Astrocyte (in vitro differentiated cells and primary cell): Measurements from ENCODE around the gene ARL8A. TPM values are rescaled to one million over a fixed set of nuclear protein-coding genes. Genes with fewer than 3 reads are reported as not detected.
A peak's percentile ranks its signal among the peaks of the same experiment; 100 is the strongest.

Experiments
- DNase-seq: peaks from one replicate; pipeline ENCODE4 v3.0.0-alpha.2; 2010; ENCODE audit warnings: low read depth
- FAIRE-seq: peaks from 2 replicates; lab custom pipeline; 2011; peaks lifted over from hg19 to GRCh38; lab: Jason Lieb, UNC
- H2AFZ ChIP-seq: 2 replicates; pipeline ENCODE4 v1.6.0; 2012; ENCODE audit warnings: low read depth, low read length, inconsistent platforms
- H3K27ac ChIP-seq: 2 replicates; pipeline ENCODE4 v1.5.1; 2011; ENCODE audit warnings: low read depth, low read length, inconsistent platforms
- H3K27me3 ChIP-seq: 2 replicates; pipeline ENCODE4 v1.6.0; 2011; ENCODE audit warnings: low read length, inconsistent platforms; ENCODE audit not compliant: insufficient read depth
- H3K36me3 ChIP-seq: 2 replicates; pipeline ENCODE4 v1.5.1; 2011; ENCODE audit warnings: low read length, inconsistent platforms; ENCODE audit not compliant: insufficient read depth
- H3K4me1 ChIP-seq: 2 replicates; pipeline ENCODE4 v1.5.1; 2011; ENCODE audit warnings: low read length, inconsistent platforms; ENCODE audit not compliant: insufficient read depth
- H3K4me2 ChIP-seq: 2 replicates; pipeline ENCODE4 v1.6.0; 2012; ENCODE audit warnings: low read length, inconsistent platforms
- H3K4me3 ChIP-seq: 2 replicates; pipeline ENCODE4 v1.5.1; 2011; ENCODE audit warnings: low read depth, mild to moderate bottlenecking, low read length, inconsistent platforms; ENCODE audit not compliant: insufficient read depth
- H3K79me2 ChIP-seq: 2 replicates; pipeline ENCODE4 v1.6.0; 2012; ENCODE audit warnings: mild to moderate bottlenecking, low read length, inconsistent platforms; ENCODE audit not compliant: insufficient read depth
- H3K9ac ChIP-seq: 2 replicates; pipeline ENCODE4 v1.6.0; 2012; ENCODE audit warnings: mild to moderate bottlenecking, low read length, inconsistent platforms
- H3K9me3 ChIP-seq: 2 replicates; pipeline ENCODE4 v1.5.1; 2012; ENCODE audit warnings: low read depth, mild to moderate bottlenecking, low read length, inconsistent platforms; ENCODE audit not compliant: insufficient read depth
- H4K20me1 ChIP-seq: 2 replicates; pipeline ENCODE4 v1.6.0; 2012; ENCODE audit warnings: low read length, inconsistent platforms; ENCODE audit not compliant: insufficient read depth
- H3K27ac Mint-ChIP-seq: one replicate; pipeline ENCODE4 v1.8.0; 2021; ENCODE audit warnings: mild to moderate bottlenecking, mixed read lengths; ENCODE audit not compliant: unreplicated experiment
- H3K27me3 Mint-ChIP-seq: one replicate; pipeline ENCODE4 v1.8.0; 2021; ENCODE audit warnings: low read depth, mixed read lengths; ENCODE audit not compliant: unreplicated experiment
- H3K36me3 Mint-ChIP-seq: one replicate; pipeline ENCODE4 v1.8.0; 2021; ENCODE audit warnings: low read depth, mixed read lengths; ENCODE audit not compliant: unreplicated experiment
- H3K4me1 Mint-ChIP-seq: one replicate; pipeline ENCODE4 v1.8.0; 2021; ENCODE audit warnings: low read depth, mixed read lengths; ENCODE audit not compliant: unreplicated experiment
- H3K4me3 Mint-ChIP-seq: one replicate; pipeline ENCODE4 v1.8.0; 2021; ENCODE audit warnings: mild to moderate bottlenecking, moderate library complexity, mixed read lengths; ENCODE audit not compliant: unreplicated experiment
- H3K9me3 Mint-ChIP-seq: one replicate; pipeline ENCODE4 v1.8.0; 2021; ENCODE audit warnings: mild to moderate bottlenecking, mixed read lengths; ENCODE audit not compliant: unreplicated experiment
- CTCF ChIP-seq: IDR thresholded peaks from 2 replicates; pipeline ENCODE4 v1.5.1; 2011; ENCODE audit warnings: low read depth, mild to moderate bottlenecking, inconsistent platforms, low read length, moderate library complexity; ENCODE audit not compliant: insufficient read depth
- EZH2 ChIP-seq: IDR thresholded peaks from 2 replicates; pipeline ENCODE4 v1.6.1; 2012; ENCODE audit warnings: mild to moderate bottlenecking, low read length, inconsistent platforms; ENCODE audit not compliant: insufficient read depth
- total RNA-seq: library from RNA; stranded (reverse); gene quantifications from 2 replicates; pipeline ENCODE4 v1.2.1, GENCODE V29; 2021

ARL8A gene
- total RNA-seq, 1 donor from 2014 or later = 83.0 TPM

GRCh38 chr1:202106340-202107254 lies 37.9 kb downstream of the ARL8A start:
- H3K27ac ChIP-seq = no peak overlapping the region
- no peaks in the 10 kb centered on the region for H3K79me2 ChIP-seq
- no peak for FAIRE-seq
- peaks cover 27% of the 10 kb centered on the region for H3K4me1 ChIP-seq
- H3K4me3 ChIP-seq = no peak overlapping the region
- Mint-ChIP-seq H3K9me3 (no peaks in the 10 kb centered on the region), H3K4me3 (no peak overlapping the region), H3K4me1 (peaks cover 13% of the 10 kb centered on the region), H3K27me3 (peaks cover 9% of the 10 kb centered on the region), H3K27ac (no peak overlapping the region), H3K36me3 (no peaks in the 10 kb centered on the region)
- H3K9me3 ChIP-seq = no peaks in the 10 kb centered on the region
- TF ChIP-seq CTCF (no peak), EZH2 (no peak)
- no peaks in the 10 kb centered on the region for H4K20me1 ChIP-seq
- H3K4me2 ChIP-seq = no peak overlapping the region
- H3K27me3 ChIP-seq = no peaks in the 10 kb centered on the region
- H3K9ac ChIP-seq = no peak overlapping the region
- H2AFZ ChIP-seq = no peak overlapping the region
- DNase-seq = no peak
- H3K36me3 ChIP-seq = no peaks in the 10 kb centered on the region

DNA sequence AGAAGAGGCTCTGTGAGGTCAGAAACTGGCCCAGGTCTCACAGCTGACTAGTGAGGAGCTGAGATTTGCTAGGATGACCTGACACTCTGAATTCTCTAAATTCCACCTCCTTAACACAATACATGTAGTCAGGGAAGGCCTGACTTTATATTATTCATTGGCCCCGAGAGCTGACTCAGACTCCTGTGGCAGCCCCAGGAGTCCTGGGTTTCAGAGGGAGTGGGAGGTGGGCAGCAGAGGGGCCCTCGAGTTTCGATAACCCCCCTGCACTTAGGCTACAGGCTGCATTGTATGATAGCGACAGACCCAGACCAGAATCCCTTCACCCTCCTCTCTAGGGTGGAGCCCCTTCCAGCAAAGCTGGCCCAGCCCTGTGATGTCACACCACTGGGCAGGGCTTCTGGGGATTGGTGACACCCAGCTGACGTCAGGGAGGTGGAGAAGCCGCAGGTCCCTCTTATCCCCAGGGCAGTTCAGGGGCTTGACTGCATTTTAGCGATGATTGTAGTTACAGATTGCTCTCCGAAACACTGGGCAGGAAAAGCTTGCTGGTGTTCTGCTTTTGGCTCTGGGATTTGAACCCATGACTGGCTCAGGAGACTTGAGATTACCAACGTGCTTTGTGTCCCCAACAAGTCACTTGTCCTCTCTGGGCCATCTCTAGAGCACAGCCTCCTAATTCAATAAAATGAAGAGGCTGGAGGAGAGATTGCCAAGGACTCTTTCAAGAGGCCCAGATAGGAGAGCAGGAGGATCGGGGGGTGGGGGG lies 38.8 kb downstream of the ARL8A start:
- Mint-ChIP-seq H3K27ac (peak overlapping the region; percentile 75), H3K27me3 (peaks cover 6% of the 10 kb centered on the region), H3K9me3 (no peaks in the 10 kb centered on the region), H3K36me3 (no peaks in the 10 kb centered on the region), H3K4me1 (peaks cover 13% of the 10 kb centered on the region), H3K4me3 (peak overlapping the region; percentile 62)
- Histone ChIP-seq H4K20me1 (no peaks in the 10 kb centered on the region), H3K4me3 (no peak overlapping the region), H3K9ac (peak overlapping the region; percentile 46), H3K27me3 (no peaks in the 10 kb centered on the region), H3K4me1 (peaks cover 27% of the 10 kb centered on the region), H3K36me3 (no peaks in the 10 kb centered on the region), H3K79me2 (no peaks in the 10 kb centered on the region), H3K9me3 (no peaks in the 10 kb centered on the region), H3K4me2 (peak overlapping the region; percentile 70), H2AFZ (peak overlapping the region; percentile 75), H3K27ac (peak overlapping the region; percentile 68)
- no peak for TF ChIP-seq EZH2
- no peak for TF ChIP-seq CTCF
- DNase-seq = peak; percentile 76
- no peak for FAIRE-seq
